GM13977 (cell line): Measurements from ENCODE around the gene FCMR.

Experiments
- DNase-seq: peaks from one replicate; pipeline ENCODE4 v3.0.0; 2012; ENCODE audit warnings: low spot score
- in situ Hi-C: fragments of 300-500 bp; cut with MboI; formaldehyde crosslinking; loops from one replicate; pipeline ENCODE4 v1.12.0; 2022; ENCODE audit warnings: low sequenced_read_pairs, low pct_unique_long_range_greater_than_20kb, mixed read lengths, inconsistent platforms; ENCODE audit not compliant: unreplicated experiment
- TF ChIP-seq, protein P1 (sequence below): IDR thresholded peaks from 2 replicates; pipeline ENCODE4 v1.5.1; 2012; ENCODE audit warnings: mild to moderate bottlenecking, control low read depth; ENCODE audit not compliant: insufficient read depth; ENCODE audit errors: extremely low read depth, missing control alignments

Gene FCMR

DNA sequence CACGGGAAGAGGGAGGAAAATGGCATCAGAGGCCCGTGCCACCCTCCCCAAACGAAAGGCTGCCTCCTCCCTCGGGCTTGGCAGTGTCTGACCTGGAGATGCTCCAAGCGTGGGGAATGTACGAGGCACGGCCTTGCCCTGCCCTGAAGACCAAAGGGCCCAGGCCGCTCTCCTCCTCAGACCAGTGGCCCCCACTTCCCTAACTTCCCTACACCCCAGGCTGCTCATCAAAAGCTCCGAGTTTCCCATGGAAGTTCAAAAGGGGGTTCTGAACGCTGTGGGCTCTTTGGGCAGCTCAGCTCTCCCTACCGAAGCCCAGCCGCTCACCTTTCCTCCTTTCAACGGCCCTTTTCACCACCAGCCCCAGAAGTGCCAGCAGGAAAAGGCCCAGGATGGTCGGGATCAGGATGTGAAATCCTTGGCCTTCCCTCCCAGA lies 11.8 kb downstream of the FCMR start:
- DNase-seq: peak; percentile 44
- in situ Hi-C loops: loop anchor here (5.0 kb wide), 2 partner anchors 103 to 173 kb away; no protein-coding TSS in a partner anchor
- TF ChIP-seq, protein P1, sequence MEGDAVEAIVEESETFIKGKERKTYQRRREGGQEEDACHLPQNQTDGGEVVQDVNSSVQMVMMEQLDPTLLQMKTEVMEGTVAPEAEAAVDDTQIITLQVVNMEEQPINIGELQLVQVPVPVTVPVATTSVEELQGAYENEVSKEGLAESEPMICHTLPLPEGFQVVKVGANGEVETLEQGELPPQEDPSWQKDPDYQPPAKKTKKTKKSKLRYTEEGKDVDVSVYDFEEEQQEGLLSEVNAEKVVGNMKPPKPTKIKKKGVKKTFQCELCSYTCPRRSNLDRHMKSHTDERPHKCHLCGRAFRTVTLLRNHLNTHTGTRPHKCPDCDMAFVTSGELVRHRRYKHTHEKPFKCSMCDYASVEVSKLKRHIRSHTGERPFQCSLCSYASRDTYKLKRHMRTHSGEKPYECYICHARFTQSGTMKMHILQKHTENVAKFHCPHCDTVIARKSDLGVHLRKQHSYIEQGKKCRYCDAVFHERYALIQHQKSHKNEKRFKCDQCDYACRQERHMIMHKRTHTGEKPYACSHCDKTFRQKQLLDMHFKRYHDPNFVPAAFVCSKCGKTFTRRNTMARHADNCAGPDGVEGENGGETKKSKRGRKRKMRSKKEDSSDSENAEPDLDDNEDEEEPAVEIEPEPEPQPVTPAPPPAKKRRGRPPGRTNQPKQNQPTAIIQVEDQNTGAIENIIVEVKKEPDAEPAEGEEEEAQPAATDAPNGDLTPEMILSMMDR: no peak

DNA sequence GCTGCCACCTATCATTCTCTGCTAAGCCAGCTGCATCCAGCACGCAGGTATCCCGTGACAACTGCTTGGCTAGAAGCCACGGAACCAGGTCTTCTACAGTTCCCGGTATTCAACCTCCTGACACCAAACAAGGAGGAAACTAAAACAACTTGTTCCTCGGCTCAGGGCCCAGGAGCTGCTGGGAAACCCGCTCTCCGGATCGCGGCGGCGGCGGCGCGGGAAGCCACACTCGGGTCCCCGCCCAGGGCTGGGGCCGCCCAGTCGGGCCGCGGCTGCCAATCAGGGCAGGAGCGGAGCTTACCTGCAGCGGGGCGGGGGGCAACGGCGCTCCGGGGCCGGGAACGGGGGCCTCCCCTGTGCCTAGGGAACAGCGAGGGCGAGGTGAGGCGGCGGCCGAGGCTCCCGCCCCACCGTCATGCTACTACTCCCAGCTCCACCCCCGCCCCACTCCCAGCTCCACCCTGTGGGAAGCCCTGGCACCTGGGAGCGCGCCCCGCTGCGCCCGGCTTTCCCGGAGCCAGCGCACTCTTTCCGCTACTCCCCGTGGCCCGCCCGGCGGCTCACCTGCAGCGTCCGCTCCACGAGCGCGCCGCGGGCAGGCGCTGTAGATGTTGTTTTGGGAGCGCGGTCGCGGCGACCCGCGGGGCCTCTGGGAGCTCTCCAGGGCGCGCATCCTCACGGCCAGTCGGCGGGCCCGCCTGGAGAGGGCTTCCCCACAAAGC lies 12.4 kb downstream of the FCMR start:
- in situ Hi-C loops: no loop called here
- TF ChIP-seq, protein P1: peak; percentile 16
- DNase-seq: peak; percentile 46

DNA sequence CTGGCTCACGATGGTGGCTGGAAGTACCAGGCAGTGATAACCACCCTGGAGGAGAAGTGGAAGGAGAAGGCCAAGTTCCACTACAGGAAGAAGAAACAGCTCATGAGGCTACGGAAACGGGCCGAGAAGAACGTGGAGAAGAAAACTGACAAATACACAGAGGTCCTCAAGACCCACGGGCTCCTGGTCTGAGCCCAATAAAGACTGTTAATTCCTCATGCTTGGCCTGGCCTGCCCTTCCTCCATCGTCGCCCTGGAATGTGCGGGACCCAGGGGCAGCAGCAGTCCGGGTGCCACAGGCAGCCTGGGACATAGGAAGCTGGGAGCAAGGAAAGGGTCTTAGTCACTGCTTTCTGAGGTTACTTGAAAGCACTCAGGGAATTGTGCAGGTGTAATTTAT lies 13.7 kb downstream of the FCMR start:
- in situ Hi-C loops: no loop called here
- no peak for DNase-seq
- TF ChIP-seq, protein P1: no peak

DNA sequence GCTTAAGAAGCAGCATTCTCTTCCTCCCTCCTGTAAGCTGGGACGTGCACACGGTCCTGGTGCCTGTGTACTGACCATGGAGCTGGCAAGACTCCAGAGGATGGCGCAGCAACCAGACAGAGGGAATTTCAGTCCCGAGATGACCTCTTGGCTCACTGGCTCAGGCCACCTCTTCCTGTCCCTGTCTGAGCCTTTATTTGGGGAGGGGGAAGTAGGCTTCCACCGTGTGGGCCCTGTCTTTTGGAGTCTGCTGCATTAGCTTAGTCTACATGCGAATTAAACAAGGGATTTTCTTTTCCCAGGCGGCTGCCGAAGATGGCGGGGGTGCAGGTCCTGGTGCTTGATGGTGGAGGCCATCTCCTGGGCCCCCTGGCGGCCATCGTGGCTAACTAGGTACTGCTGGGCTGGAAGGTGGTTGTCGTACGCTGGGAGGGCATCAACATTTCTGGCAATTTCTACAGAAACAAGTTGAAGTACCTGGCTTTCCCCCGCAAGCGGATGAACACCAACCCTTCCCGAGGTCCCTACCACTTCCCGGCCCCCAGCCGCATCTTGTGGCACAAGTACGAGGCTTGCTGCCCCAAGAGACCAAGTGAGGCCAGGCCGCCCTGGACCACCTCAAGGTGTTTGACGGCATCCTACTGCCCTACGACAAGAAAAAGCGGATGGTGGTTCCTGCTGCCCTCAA lies 14.3 kb downstream of the FCMR start:
- TF ChIP-seq, protein P1: peak; percentile 6
- DNase-seq: no peak
- in situ Hi-C loops: no loop called here

DNA sequence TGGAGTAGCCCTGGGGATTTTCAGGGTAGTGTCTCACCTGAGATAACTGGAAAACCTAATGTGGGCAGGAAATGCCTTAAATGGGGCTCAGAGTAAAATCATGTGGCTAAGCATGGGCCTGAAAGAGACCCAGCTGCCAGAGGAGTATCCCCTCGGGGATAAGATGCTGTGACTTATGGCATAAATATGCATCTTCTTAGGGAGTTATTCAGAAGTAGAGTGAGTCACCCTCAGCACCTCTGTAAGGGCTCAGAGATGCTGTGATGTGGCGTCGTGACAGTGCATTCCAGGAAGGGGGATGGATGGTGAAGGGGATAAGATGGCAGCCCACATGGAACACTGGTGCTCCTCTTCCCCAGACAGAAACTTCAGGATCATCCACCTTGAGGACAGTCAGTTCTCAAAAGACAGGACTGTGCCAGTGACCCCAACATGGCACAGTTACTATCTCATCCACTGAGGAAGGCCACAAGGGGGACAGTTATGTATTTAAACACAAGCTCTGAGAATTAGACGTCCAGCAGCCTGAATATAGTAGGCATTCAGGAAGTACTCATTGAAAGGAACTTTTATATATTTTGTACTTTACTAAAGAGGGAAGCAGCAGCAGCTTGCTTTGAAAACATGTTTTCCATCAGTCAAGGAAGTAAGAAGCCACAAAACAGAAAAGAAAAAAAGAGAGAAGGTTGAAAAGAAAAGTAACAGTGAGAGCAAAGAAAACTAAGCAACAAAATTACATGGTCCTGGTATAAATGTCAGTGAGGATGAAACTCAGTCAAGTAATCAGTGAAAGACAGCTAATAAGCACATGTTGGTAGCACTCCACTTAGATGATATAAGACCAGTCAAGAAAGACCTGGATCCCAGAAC lies 16.2 kb downstream of the FCMR start:
- TF ChIP-seq, protein P1: no peak
- in situ Hi-C loops: no loop called here
- no peak for DNase-seq

DNA sequence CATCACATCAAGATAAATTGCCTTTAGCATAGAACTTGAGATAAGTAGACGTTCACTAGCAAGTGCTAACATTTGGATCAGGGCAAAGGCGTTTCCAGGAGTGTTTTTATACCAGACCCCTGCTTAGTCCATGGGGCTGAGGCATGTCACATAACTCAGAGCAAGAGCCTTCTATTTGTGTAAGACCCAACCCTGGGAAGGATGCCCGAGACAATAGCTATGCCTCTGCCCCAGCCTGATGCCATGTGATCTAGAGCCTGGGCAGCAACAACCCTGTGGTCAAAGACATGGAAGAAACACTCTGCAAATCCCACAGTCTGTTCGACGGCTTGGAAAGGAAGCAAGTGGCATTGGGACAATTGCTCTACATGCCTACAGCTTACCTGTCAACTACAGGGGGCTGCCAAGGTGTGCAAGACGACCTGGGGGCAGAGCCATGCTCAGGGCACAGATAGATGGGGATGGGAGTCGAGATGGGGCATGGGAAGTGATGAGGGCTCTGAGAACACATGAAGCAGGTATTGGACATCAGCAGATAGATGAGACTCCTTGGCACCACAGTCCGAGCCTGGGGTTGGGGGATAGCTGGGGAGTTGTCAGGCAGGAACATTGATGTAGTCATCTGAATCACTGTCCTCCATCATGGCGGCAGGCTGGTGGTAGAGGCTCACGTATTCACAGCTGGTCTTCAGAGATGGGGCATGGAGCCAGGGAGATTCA lies 17.2 kb downstream of the FCMR start:
- in situ Hi-C loops: no loop called here
- no peak for DNase-seq
- TF ChIP-seq, protein P1: no peak
